Measurements from ENCODE around the gene PYCR2. TPM values are rescaled to one million over a fixed set of nuclear protein-coding genes. Genes with fewer than 3 reads are reported as not detected.

The PYCR2 gene
- total and polyA plus RNA-seq, 7 donors = 31.0 to 74.4 (median 34.9) TPM

- H3K27me3 ChIP-seq = no peaks in the 10 kb centered on the region
- H3K36me3 ChIP-seq = no peaks in the 10 kb centered on the region
- H3K4me1 ChIP-seq = peaks cover 0 to 49% (median 41%) of the 10 kb centered on the region in 4 donors
- WGBS, 2 donors = 1 to 5% methylated on average over 63 of the region's 63 CpGs
- H3K9me3 ChIP-seq = no peaks in the 10 kb centered on the region
- intact Hi-C loops (cut with DNase I) = loop anchor here (2.0 to 5.0 kb wide), 4 partner anchors 28 to 94 kb away; partner anchors contain the start of genes EPHX1 and PYCR2
- peak; percentile 81 for DNase-seq
- H3K27ac ChIP-seq = peak overlapping the region; percentile 88 to 91 (median 90)
- TF ChIP-seq CTCF (IDR thresholded peaks at IDR 0.05) (peak in 2 of 4 experiments; percentile 4 to 12), POLR2AphosphoS5 (IDR thresholded peaks at IDR 0.05) (no peak)
- peak overlapping the region; percentile 91 to 98 (median 94) for H3K4me3 ChIP-seq
Observed at GRCh38 chr1:225882694-225883615, 41.1 kb downstream of the PYCR2 start.

- 0% methylated on average over 64 of the region's 64 CpGs for WGBS, 2 donors
- peak; percentile 98 for DNase-seq
- Histone ChIP-seq H3K4me3 (peak within 1 kb of the TSS; percentile 91 to 98 (median 94)), H3K4me1 (peaks cover 0 to 54% (median 49%) of the 10 kb centered on the region in 4 donors), H3K9me3 (no peaks in the 10 kb centered on the region), H3K27me3 (no peaks in the 10 kb centered on the region), H3K36me3 (peaks cover 0 to 4% (median 0%) of the 10 kb centered on the region in 4 donors), H3K27ac (peak within 1 kb of the TSS; percentile 88 to 91 (median 90))
- intact Hi-C loops (cut with DNase I) = loop anchor here (2.0 to 5.0 kb wide), 4 partner anchors 29 to 95 kb away; partner anchors contain the start of genes EPHX1 and PYCR2
- TF ChIP-seq POLR2AphosphoS5 (IDR thresholded peaks at IDR 0.05) (peak; percentile 83 to 94 (median 90)), POLR2A (IDR thresholded peaks at IDR 0.05) (peak; percentile 66 to 84), CTCF (IDR thresholded peaks at IDR 0.05) (peak in 1 of 4 experiments; percentile 49), EP300 (IDR thresholded peaks at IDR 0.05) (no peak)
Observed at GRCh38 chr1:225881959-225882693, 41.9 kb downstream of the PYCR2 start, which contains the start of gene TMEM63A. Gene TMEM63A, minus strand, starts transcription at chr1:225882380. Its CDS starts 4,800 bp downstream, at chr1:225877580.

- H3K4me3 ChIP-seq = peak overlapping the region; percentile 91 to 98 (median 94)
- H3K27ac ChIP-seq = peak overlapping the region; percentile 88 to 91 (median 90)
- intact Hi-C loops (cut with DNase I) = loop anchor here (5.0 kb wide), 2 partner anchors 69 to 96 kb away; partner anchors contain the start of gene EPHX1
- peaks cover 0 to 57% (median 51%) of the 10 kb centered on the region in 4 donors for H3K4me1 ChIP-seq
- DNase-seq = peak; percentile 80
- no peaks in the 10 kb centered on the region for H3K9me3 ChIP-seq
- H3K27me3 ChIP-seq = no peaks in the 10 kb centered on the region
- 1 to 8% methylated on average over 25 of the region's 25 CpGs for WGBS, 2 donors
- TF ChIP-seq EP300 (IDR thresholded peaks at IDR 0.05) = no peak
- no peak for TF ChIP-seq CTCF (IDR thresholded peaks at IDR 0.05)
- TF ChIP-seq POLR2A (IDR thresholded peaks at IDR 0.05) = no peak
- no peak for TF ChIP-seq POLR2AphosphoS5 (IDR thresholded peaks at IDR 0.05)
- peaks cover 0 to 11% (median 3%) of the 10 kb centered on the region in 4 donors for H3K36me3 ChIP-seq
Observed at GRCh38 chr1:225881081-225881958, 42.7 kb downstream of the PYCR2 start.

- H3K4me3 ChIP-seq = peak overlapping the region in 3 of 4 donors; percentile 92 to 98 (median 95)
- TF ChIP-seq CTCF (IDR thresholded peaks at IDR 0.05) (no peak), POLR2AphosphoS5 (IDR thresholded peaks at IDR 0.05) (no peak), POLR2A (IDR thresholded peaks at IDR 0.05) (no peak), EP300 (IDR thresholded peaks at IDR 0.05) (no peak)
- H3K27me3 ChIP-seq = no peaks in the 10 kb centered on the region
- H3K9me3 ChIP-seq = no peaks in the 10 kb centered on the region
- H3K27ac ChIP-seq = peak overlapping the region; percentile 88 to 91 (median 90)
- 12 to 44% methylated on average over 5 of the region's 5 CpGs for WGBS, 2 donors
- no peak for DNase-seq
- peaks cover 0 to 57% (median 51%) of the 10 kb centered on the region in 4 donors for H3K4me1 ChIP-seq
- intact Hi-C loops (cut with DNase I) = loop anchor here (5.0 kb wide), 2 partner anchors 68 to 97 kb away; partner anchors contain the start of gene EPHX1
- peaks cover 0 to 15% (median 5%) of the 10 kb centered on the region in 4 donors for H3K36me3 ChIP-seq
Observed at GRCh38 chr1:225880636-225881035, 43.4 kb downstream of the PYCR2 start.
